ENCODE data around the gene CHST12. TPM values are rescaled to one million over a fixed set of nuclear protein-coding genes. Genes with fewer than 3 reads are reported as not detected.

CHST12 gene
- total RNA-seq, 1 experiment from 2014 or later: 19.3 TPM

- no peaks in the 10 kb centered on the region; a peak in 1 of 5 replicates for H3K9me3 Mint-ChIP-seq
- no peak overlapping the region for H2BK15ac ChIP-seq (ENCODE audit: low read depth, low read length)
- no peak overlapping the region for H4K8ac ChIP-seq (replicated peaks; ENCODE audit: insufficient read length, low read depth, low read length)
- no peaks in the 10 kb centered on the region for H3K4me1 ChIP-seq (ENCODE audit: insufficient read depth, low read length)
- H3K23me2 ChIP-seq (ENCODE audit: insufficient read length, low read depth, low read length, poor library complexity, severe bottlenecking): no peaks in the 10 kb centered on the region
- no peaks in the 10 kb centered on the region for H3K9me3 ChIP-seq (ENCODE audit: control insufficient read depth, low read depth, low read length)
- H2AK5ac ChIP-seq (ENCODE audit: insufficient read length, low read length): no peak overlapping the region
- no peaks in the 10 kb centered on the region for H3K79me1 ChIP-seq (ENCODE audit: insufficient read depth, low read depth, low read length, poor library complexity, severe bottlenecking)
- no peak overlapping the region for H4K91ac ChIP-seq (ENCODE audit: insufficient read length, low read depth, low read length)
- TF ChIP-seq, protein P1, sequence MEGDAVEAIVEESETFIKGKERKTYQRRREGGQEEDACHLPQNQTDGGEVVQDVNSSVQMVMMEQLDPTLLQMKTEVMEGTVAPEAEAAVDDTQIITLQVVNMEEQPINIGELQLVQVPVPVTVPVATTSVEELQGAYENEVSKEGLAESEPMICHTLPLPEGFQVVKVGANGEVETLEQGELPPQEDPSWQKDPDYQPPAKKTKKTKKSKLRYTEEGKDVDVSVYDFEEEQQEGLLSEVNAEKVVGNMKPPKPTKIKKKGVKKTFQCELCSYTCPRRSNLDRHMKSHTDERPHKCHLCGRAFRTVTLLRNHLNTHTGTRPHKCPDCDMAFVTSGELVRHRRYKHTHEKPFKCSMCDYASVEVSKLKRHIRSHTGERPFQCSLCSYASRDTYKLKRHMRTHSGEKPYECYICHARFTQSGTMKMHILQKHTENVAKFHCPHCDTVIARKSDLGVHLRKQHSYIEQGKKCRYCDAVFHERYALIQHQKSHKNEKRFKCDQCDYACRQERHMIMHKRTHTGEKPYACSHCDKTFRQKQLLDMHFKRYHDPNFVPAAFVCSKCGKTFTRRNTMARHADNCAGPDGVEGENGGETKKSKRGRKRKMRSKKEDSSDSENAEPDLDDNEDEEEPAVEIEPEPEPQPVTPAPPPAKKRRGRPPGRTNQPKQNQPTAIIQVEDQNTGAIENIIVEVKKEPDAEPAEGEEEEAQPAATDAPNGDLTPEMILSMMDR (conservative IDR thresholded peaks at IDR 0.05): no peak
- no peaks in the 10 kb centered on the region for H3K79me2 ChIP-seq (ENCODE audit: insufficient read depth, low read length)
- peaks cover 0 to 16% (median 9%) of the 10 kb centered on the region in 3 experiments; a peak in 4 of 7 replicates for H3K36me3 Mint-ChIP-seq (ENCODE audit: insufficient read depth in 1 of 3, low read depth in 3 of 3)
- H3T11ph ChIP-seq (ENCODE audit: low read length): no peak overlapping the region
- no peak overlapping the region for H3K18ac ChIP-seq (ENCODE audit: insufficient read length, low read depth, low read length)
- no CpG with 5 or more reads among the region's 10 CpGs for WGBS (ENCODE audit: extremely low coverage, insufficient read length, low lambda C conversion rate)
- no peak overlapping the region for H2BK12ac ChIP-seq (ENCODE audit: insufficient read length, low read depth, low read length)
- no peak overlapping the region for H2BK5ac ChIP-seq (ENCODE audit: insufficient read length, low read length)
- H3K23ac ChIP-seq (ENCODE audit: insufficient read length, low read depth, low read length): no peak overlapping the region
- H3K4ac ChIP-seq (ENCODE audit: low read depth, low read length): no peak overlapping the region
- no peak overlapping the region for H2AFZ ChIP-seq (ENCODE audit: low read length)
- H3K4me2 ChIP-seq (ENCODE audit: insufficient read depth, insufficient read length, low read length): no peak overlapping the region
- H3K4me3 Mint-ChIP-seq: no peak overlapping the region
- DNase-seq: no peak
- H3K4me1 Mint-ChIP-seq: 0 out of 4 replicates have a peak, but pooled peaks cover 0 to 3% of the 10 kb centered on the region in 2 experiments
- H4K5ac ChIP-seq (ENCODE audit: insufficient read length, low read depth, low read length): no peak overlapping the region
- H3K27me3 ChIP-seq (ENCODE audit: insufficient read depth, low read length): no peaks in the 10 kb centered on the region
- H4K20me1 ChIP-seq (ENCODE audit: control insufficient read depth, insufficient read depth, insufficient read length): no peaks in the 10 kb centered on the region
- no peak overlapping the region for H2BK20ac ChIP-seq (ENCODE audit: low read depth, low read length, poor library complexity, severe bottlenecking)
- H3K9ac ChIP-seq (ENCODE audit: extremely low read depth, insufficient read length, low read length): no peak overlapping the region
- no peak overlapping the region for H3K14ac ChIP-seq (ENCODE audit: insufficient read depth, low read length)
- H3K27ac Mint-ChIP-seq: peak overlapping the region in 2 of 3 experiments; percentile 72 to 73; a peak in 2 of 7 replicates
- H3K27me3 Mint-ChIP-seq (ENCODE audit: low read depth): no peaks in the 10 kb centered on the region; the same call in 1 of the 2 replicates
- no peak overlapping the region for H2BK120ac ChIP-seq (ENCODE audit: low read depth, low read length, poor library complexity, severe bottlenecking)
- no peak overlapping the region for H3K27ac ChIP-seq (ENCODE audit: insufficient read length, low read depth, low read length)
- H3K56ac ChIP-seq (ENCODE audit: insufficient read length, low read depth, low read length): no peak overlapping the region
Measured at GRCh38 chr7:2445047-2445446, 41.6 kb downstream of the CHST12 start.

Measured in H9 (cell line).